CMK (cell line): ENCODE results near the gene PACSIN1.

Source experiments
- DNase-seq: peaks from one replicate; pipeline ENCODE4 v3.0.0-alpha.2; 2010; ENCODE audit warnings: low read depth

The PACSIN1 gene

GRCh38 chr6:34465531-34466241 is at the start of gene PACSIN1:
PACSIN1 (plus strand) TSS chr6:34466076; CDS start chr6:34526306, 60,230 bp downstream.
- no peak for DNase-seq

- no peak for DNase-seq
Observed at GRCh38 chr6:34416877-34417371, 49.0 kb upstream of the PACSIN1 start.

GRCh38 chr6:34418367-34418766 is 47.5 kb upstream of the PACSIN1 start:
- DNase-seq: no peak

- DNase-seq: no peak
Observed at GRCh38 chr6:34423254-34423653, 42.6 kb upstream of the PACSIN1 start.

GRCh38 chr6:34424200-34425131 is 41.4 kb upstream of the PACSIN1 start:
- no peak for DNase-seq

- DNase-seq: no peak
Observed at GRCh38 chr6:34425132-34425497, 40.8 kb upstream of the PACSIN1 start.

- peak; percentile 80 for DNase-seq
Observed at GRCh38 chr6:34425498-34426410, 40.1 kb upstream of the PACSIN1 start, which contains the start of gene RPS10. RPS10 (minus strand) TSS chr6:34426069; CDS start chr6:34425221, 848 bp downstream.

GRCh38 chr6:34435916-34436315 is 30.0 kb upstream of the PACSIN1 start:
- no peak for DNase-seq

- DNase-seq: no peak
Observed at GRCh38 chr6:34436803-34437643, 28.9 kb upstream of the PACSIN1 start.

GRCh38 chr6:34437644-34437970 is 28.3 kb upstream of the PACSIN1 start:
- DNase-seq: no peak

- no peak for DNase-seq
Observed at GRCh38 chr6:34438705-34439104, 27.2 kb upstream of the PACSIN1 start.

GRCh38 chr6:34439442-34439841 is 26.4 kb upstream of the PACSIN1 start:
- no peak for DNase-seq

GRCh38 chr6:34441526-34441925 is 24.4 kb upstream of the PACSIN1 start:
- no peak for DNase-seq

GRCh38 chr6:34445313-34445860 is 20.5 kb upstream of the PACSIN1 start:
- DNase-seq: no peak

- DNase-seq: no peak
Observed at GRCh38 chr6:34447386-34447785, 18.5 kb upstream of the PACSIN1 start.

GRCh38 chr6:34447910-34448309 is 18.0 kb upstream of the PACSIN1 start:
- DNase-seq: no peak

- DNase-seq: no peak
Observed at GRCh38 chr6:34451192-34451591, 14.7 kb upstream of the PACSIN1 start.

GRCh38 chr6:34455831-34456230 is 10.0 kb upstream of the PACSIN1 start:
- DNase-seq: no peak

- DNase-seq: no peak
Observed at GRCh38 chr6:34457382-34457741, 8.5 kb upstream of the PACSIN1 start.
